ENCODE results near the gene PI4KA.

- TF ChIP-seq CTCF (IDR thresholded peaks at IDR 0.05; ENCODE audit: low read depth, low read length, missing input control) (no peak), MAX (IDR thresholded peaks at IDR 0.05) (no peak), ZBTB33 (IDR thresholded peaks at IDR 0.05) (no peak), JUND (IDR thresholded peaks at IDR 0.05) (no peak)
Observed at GRCh38 chr22:20862540-20862939, 3.9 kb upstream of the PI4KA start.

Data from liver (tissue), 3 donors.